HG03439 (cell line): Measurements from ENCODE around the gene HNF4A.
"Not testable (repeated sequence)": the region's sequence is repeated elsewhere in the genome, so short reads cannot be mapped to it uniquely, and the experiment has no call there.

ENCODE experiments used
- ATAC-seq: cut with Tn5 transposase; IDR thresholded peaks from one replicate; pipeline ENCODE4 v1.9.1; 2021; ENCODE audit warnings: mild to moderate bottlenecking, moderate library complexity; ENCODE audit not compliant: unreplicated experiment

Gene HNF4A

GRCh38 chr20:44467289-44467883 is 111.9 kb downstream of the HNF4A start:
- ATAC-seq, result no peak

GRCh38 chr20:44468044-44468782 is 112.7 kb downstream of the HNF4A start:
- ATAC-seq, result no peak

GRCh38 chr20:44470327-44470726 is 114.8 kb downstream of the HNF4A start:
- no peak for ATAC-seq

GRCh38 chr20:44471481-44471882 is 116.0 kb downstream of the HNF4A start:
- no peak for ATAC-seq

DNA sequence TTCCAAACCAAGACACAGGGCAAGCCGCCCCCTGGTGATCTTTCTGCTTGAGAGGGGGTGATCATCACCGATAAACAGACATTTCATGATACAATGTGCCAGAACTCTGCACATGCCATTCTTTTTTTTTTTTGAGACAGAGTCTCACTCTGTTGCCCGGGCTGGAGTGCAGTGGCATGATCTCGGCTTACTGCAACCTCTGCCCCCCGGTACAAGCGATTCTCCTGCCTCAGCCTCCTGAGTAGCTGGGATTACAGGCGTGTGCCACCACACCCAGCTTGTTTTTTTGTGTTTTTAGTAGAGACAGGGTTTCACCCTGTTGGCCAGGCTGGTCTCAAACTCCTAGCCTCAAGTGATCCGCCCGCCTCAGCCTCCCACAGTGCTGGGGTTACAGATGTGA is 116.8 kb downstream of the HNF4A start:
- ATAC-seq, result not testable (repeated sequence)

GRCh38 chr20:44475372-44475693 is 119.8 kb downstream of the HNF4A start:
- no peak for ATAC-seq

DNA sequence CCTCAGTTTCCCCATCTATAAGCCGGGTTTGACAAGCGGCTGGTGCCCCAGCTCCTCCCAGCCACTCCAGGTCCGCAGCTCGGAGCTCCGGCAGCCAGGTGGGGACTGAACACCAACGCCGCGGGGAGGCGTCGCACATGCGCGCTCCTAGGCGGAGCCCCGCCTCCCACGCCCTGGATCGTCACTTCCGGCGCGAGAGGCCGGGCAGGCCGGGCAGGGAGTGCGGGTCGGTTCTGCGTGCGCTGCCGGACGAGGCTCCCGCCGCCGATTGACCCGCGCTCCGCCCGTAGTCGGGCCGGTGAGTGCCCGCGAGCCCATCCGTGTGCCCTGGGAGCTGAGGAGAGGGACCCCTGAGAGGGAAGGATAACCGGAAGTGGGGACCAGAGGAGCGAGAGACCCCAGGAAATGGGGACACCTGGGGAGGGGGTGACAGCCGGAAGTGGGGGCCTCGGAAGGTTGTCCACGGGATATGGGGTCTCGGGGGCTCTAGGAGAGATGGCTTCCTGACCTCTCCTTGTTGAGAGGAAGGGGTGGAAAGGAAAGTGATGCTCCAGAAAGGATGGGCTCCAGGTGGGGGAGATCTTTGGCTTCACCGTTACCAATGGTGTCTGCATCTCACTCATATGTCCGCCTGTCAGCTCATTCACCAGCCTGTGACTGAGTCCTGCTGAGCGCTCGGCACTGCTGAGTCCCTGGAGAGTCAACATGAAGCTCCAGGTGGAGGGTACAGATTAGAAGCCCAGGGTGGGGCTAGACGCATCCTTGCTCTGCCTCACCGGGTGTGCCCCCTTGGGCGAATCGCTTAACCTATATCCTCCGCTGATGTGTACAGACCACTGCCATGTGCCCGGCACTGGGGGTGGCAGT is 120.4 kb downstream of the HNF4A start, which contains the start of gene TTPAL:
TSS of gene TTPAL (plus strand) at position 181 of the 867 bp plus-strand sequence. CDS start 4,126 bp downstream, outside the sequence.
- ATAC-seq, result peak; percentile 86

- no peak for ATAC-seq
Measured at GRCh38 chr20:44477151-44477550, 121.7 kb downstream of the HNF4A start.

DNA sequence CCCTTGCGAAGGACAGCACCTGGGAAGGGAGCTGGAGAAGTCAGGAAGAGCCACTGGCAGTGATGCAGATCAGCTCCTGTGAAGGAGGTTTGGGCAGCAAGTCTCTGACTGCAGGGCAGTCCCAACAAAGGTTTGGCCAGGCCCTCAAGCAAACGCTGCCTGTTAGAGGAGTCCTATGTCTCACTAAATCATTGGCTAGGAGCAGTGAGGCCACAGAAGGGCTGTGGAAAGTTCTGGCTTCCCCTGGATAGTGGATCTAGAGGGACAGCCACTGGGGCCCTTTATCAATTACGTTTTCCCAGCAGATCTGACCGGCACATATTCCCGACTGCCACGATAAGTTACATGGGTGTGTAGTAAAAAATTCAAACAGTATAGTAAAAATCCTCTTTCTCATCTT is 122.7 kb downstream of the HNF4A start:
- no peak for ATAC-seq

DNA sequence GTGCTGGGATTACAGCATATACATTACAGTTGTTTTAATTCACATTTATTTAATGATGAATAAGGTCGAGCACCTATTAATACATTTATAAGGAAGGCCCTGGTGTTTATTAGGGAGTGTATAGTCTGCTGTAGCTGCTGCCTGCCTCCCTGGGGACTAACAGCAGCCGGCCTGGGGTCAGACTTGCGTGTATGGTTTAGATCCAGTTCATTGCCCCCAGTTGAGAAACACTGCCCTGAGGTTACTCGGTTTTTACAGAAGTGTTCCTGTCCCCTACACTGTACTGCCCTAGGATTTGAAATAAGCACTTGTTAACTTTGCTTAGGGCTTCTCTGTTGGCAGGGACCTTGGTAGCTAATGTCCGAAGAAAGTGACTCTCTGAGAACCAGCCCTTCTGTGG is 124.1 kb downstream of the HNF4A start:
- ATAC-seq, result no peak

- no peak for ATAC-seq
Measured at GRCh38 chr20:44480097-44480496, 124.6 kb downstream of the HNF4A start.

DNA sequence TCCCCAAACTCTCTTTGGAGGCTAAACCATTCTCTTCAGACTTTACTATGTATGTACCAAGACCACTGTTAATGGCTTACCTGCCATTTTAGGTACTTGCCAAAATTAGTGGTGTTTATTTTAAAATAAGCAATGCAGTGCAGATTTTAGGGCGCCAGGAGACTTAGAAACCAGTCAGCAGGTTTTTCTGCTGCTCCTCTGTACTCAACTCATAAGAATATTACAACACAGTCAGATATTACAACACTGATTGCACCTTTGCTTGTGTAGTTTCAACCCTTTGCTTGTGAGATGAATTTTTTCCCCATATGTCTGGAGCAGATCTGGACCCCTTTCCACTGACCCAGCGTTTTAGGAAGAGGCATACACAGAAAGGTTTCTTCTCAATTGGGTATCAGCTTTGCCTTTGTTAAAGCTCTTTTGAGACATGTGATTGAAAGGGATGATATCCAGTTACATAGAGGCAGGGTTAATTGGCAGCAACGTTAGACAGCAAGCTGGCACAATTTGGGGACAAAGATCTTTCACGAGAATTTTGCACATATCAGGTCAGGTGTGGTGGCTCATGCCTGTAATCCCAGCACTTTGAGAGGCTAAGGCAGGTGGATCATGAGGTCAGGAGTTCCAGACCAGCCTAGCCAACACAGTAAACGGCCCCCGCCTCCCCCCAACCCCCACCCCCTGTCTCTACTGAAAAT is 126.4 kb downstream of the HNF4A start:
- ATAC-seq, result no peak

DNA sequence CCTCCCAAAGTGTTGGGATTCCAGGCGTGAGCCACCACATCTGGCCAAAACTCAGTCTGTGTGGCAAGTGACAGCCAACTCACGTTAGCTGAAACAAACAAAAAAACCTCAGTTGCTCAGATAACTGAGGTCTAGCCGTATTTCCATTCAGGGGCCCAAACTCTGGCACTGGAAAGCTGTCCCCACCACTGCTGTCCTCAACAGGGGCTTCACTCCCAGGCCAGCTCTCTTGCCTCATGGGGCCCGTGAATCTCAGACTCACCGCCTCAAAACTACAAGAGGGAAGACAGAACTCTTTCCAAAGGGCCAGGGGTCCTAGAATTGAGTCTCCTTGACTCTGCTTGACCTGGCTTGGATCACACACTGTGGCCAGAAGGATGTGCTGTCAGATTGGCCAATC is 127.6 kb downstream of the HNF4A start:
- ATAC-seq, result no peak
